ENCODE results near the gene ATP6V1D.
A peak's percentile ranks its signal among the peaks of the same experiment; 100 is the strongest.
"Not testable (repeated sequence)": the region's sequence is repeated elsewhere in the genome, so short reads cannot be mapped to it uniquely, and the experiment has no call there.

Gene ATP6V1D

DNA sequence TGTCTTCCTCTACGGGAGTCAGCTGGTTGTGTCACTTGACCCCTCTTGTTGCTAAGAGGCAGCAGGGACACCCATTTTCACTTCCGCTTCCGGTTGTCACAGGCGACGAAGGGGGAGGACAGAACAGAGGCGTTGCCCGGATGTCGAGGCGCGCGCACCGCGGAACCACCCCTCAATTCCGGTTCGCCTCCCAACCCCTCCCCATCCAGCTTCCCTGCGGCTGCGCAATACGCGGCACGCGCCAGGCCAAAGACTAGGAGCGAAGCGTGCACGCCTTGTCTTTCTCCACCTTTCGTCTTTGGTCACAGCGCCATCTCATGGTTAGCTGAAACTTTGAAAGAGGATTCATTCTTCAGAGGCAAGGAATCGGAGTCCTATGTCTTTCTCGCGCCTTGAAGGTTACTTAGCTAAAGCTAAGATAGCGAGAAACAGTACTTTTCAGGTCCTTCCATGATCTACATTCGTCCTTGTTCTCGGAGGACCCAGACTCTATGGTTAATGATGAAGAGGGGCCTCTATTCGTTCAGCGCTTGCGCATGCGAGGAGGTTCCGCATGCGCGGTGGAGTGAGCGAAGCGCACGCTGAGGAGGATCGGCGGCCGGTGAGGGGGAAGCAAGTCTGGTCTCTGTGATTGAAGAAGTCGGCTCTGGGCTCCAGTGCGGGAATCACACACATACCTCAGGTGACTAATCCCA, at the start of gene ATP6V1D, which contains the start of gene EIF2S1:
Gene ATP6V1D (minus strand): TSS at position 30 of the 695 bp plus-strand sequence. CDS start 106 bp downstream, outside the sequence.
Gene EIF2S1 (plus strand): TSS at position 554 of the 695 bp plus-strand sequence. CDS start 4,440 bp downstream, outside the sequence.
- peak within 1 kb of the TSS; percentile 98 for H3K4me3 ChIP-seq (ENCODE audit: insufficient read length, low read depth)
- peak within 1 kb of the TSS; percentile 95 for H3K9ac ChIP-seq (ENCODE audit: insufficient read length, low read depth)
- TF ChIP-seq YY1 (IDR thresholded peaks at IDR 0.05; ENCODE audit: insufficient read depth, insufficient read length) (no peak), SUZ12 (IDR thresholded peaks at IDR 0.05; ENCODE audit: extremely low read depth, insufficient read depth, insufficient read length) (no peak), ZNF274 (IDR thresholded peaks at IDR 0.05; ENCODE audit: low read depth, low read length) (no peak)
- H3K4me1 ChIP-seq (ENCODE audit: insufficient read depth, insufficient read length): no peaks in the 10 kb centered on the region
- peak; percentile 96 for DNase-seq (ENCODE audit: low read depth, low spot score)
- peaks cover 38% of the 10 kb centered on the region for H3K36me3 ChIP-seq (ENCODE audit: insufficient read depth, insufficient read length, low read length)
- H3K27me3 ChIP-seq (ENCODE audit: insufficient read depth, insufficient read length): no peaks in the 10 kb centered on the region
- H3K9me3 ChIP-seq (ENCODE audit: insufficient read depth, low read length): no peaks in the 10 kb centered on the region

GRCh38 chr14:67408122-67408801, 48.7 kb upstream of the ATP6V1D start:
- not testable (repeated sequence) for H3K36me3 ChIP-seq (ENCODE audit: insufficient read depth, insufficient read length, low read length); H3K27me3 ChIP-seq (ENCODE audit: insufficient read depth, insufficient read length); H3K9ac ChIP-seq (ENCODE audit: insufficient read length, low read depth); H3K4me3 ChIP-seq (ENCODE audit: insufficient read length, low read depth); DNase-seq (ENCODE audit: low read depth, low spot score); H3K9me3 ChIP-seq (ENCODE audit: insufficient read depth, low read length); H3K4me1 ChIP-seq (ENCODE audit: insufficient read depth, insufficient read length)

DNA sequence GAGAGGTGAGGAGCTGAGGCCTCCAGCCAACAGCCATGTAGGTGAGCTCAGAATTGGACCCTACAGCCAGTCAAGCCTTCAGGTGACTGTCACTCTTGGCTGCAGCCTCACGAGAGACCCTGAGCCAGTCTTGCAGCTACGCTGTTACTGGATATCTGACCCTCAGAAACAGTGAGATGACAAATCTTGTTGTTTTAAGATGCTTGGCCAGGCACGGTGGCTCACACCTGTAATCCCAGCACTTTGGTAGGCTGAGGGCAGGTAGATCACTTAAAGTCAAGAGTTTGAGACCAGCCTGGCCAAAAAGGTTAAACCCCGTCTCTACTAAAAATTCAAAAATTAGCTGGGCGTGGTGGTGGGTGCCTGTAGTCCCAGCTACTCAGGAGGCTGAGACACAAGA, 46.2 kb upstream of the ATP6V1D start:
- DNase-seq (ENCODE audit: low read depth, low spot score): no peak
- Histone ChIP-seq H3K9me3 (ENCODE audit: insufficient read depth, low read length) (no peaks in the 10 kb centered on the region), H3K4me1 (ENCODE audit: insufficient read depth, insufficient read length) (peaks cover 4% of the 10 kb centered on the region), H3K4me3 (ENCODE audit: insufficient read length, low read depth) (no peak overlapping the region), H3K27me3 (ENCODE audit: insufficient read depth, insufficient read length) (no peaks in the 10 kb centered on the region), H3K36me3 (ENCODE audit: insufficient read depth, insufficient read length, low read length) (no peaks in the 10 kb centered on the region), H3K9ac (ENCODE audit: insufficient read length, low read depth) (no peak overlapping the region)
- TF ChIP-seq YY1 (IDR thresholded peaks at IDR 0.05; ENCODE audit: insufficient read depth, insufficient read length): no peak
- no peak for TF ChIP-seq SUZ12 (IDR thresholded peaks at IDR 0.05; ENCODE audit: extremely low read depth, insufficient read depth, insufficient read length)
- no peak for TF ChIP-seq ZNF274 (IDR thresholded peaks at IDR 0.05; ENCODE audit: low read depth, low read length)

DNA sequence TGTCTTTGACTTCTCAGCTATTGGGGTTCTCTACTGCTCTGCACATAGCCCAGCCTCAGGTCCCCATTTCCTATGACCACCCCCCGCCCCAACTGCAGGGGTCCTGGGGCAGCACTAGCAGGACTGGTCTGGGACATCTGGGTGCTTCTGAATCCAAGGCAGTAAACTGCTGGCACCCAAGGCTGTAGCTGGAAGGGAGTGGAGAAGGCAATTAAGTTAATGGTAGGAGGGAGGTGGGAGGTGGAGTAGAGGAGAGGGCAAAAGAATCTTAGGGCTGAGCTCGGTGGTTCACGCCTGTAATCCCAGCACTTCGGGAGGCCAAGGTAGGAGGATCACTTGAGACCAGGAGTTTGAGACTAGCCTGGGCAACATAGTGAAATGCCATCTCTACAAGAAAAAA, 40.8 kb upstream of the ATP6V1D start:
- no peak for DNase-seq (ENCODE audit: low read depth, low spot score)
- H3K9ac ChIP-seq (ENCODE audit: insufficient read length, low read depth): no peak overlapping the region
- no peaks in the 10 kb centered on the region for H3K27me3 ChIP-seq (ENCODE audit: insufficient read depth, insufficient read length)
- H3K36me3 ChIP-seq (ENCODE audit: insufficient read depth, insufficient read length, low read length): no peaks in the 10 kb centered on the region
- TF ChIP-seq YY1 (IDR thresholded peaks at IDR 0.05; ENCODE audit: insufficient read depth, insufficient read length) (no peak), ZNF274 (IDR thresholded peaks at IDR 0.05; ENCODE audit: low read depth, low read length) (no peak), SUZ12 (IDR thresholded peaks at IDR 0.05; ENCODE audit: extremely low read depth, insufficient read depth, insufficient read length) (no peak)
- no peaks in the 10 kb centered on the region for H3K4me1 ChIP-seq (ENCODE audit: insufficient read depth, insufficient read length)
- no peak overlapping the region for H3K4me3 ChIP-seq (ENCODE audit: insufficient read length, low read depth)
- no peaks in the 10 kb centered on the region for H3K9me3 ChIP-seq (ENCODE audit: insufficient read depth, low read length)

DNA sequence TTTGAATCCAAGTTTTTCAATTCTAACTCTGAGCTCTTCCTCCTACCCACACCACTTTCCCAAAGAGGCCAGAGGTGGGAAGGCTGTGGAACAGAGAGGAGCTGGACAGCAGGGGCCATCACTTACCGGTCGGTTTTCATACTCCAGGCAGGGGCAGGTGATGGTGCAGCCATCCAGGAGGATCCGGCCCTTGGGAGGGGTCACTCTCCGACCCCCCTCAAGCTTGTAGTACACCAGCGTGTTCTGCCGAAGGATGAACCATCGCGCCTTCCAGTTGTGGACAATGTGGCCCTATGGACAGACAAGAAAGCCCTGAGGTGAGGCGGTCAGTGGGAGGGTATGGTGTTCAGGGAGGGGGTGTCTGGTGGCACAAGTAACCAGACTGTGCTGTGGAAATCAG, 37.9 kb upstream of the ATP6V1D start:
- Histone ChIP-seq H3K27me3 (ENCODE audit: insufficient read depth, insufficient read length) (no peaks in the 10 kb centered on the region), H3K36me3 (ENCODE audit: insufficient read depth, insufficient read length, low read length) (no peaks in the 10 kb centered on the region), H3K4me3 (ENCODE audit: insufficient read length, low read depth) (no peak overlapping the region), H3K4me1 (ENCODE audit: insufficient read depth, insufficient read length) (no peaks in the 10 kb centered on the region), H3K9me3 (ENCODE audit: insufficient read depth, low read length) (no peaks in the 10 kb centered on the region), H3K9ac (ENCODE audit: insufficient read length, low read depth) (no peak overlapping the region)
- DNase-seq (ENCODE audit: low read depth, low spot score): no peak
- TF ChIP-seq SUZ12 (IDR thresholded peaks at IDR 0.05; ENCODE audit: extremely low read depth, insufficient read depth, insufficient read length): no peak

- peaks cover 1% of the 10 kb centered on the region for H3K4me1 ChIP-seq (ENCODE audit: insufficient read depth, insufficient read length)
- no peak overlapping the region for H3K9ac ChIP-seq (ENCODE audit: insufficient read length, low read depth)
- no peaks in the 10 kb centered on the region for H3K36me3 ChIP-seq (ENCODE audit: insufficient read depth, insufficient read length, low read length)
- no peak overlapping the region for H3K4me3 ChIP-seq (ENCODE audit: insufficient read length, low read depth)
- TF ChIP-seq ZNF274 (IDR thresholded peaks at IDR 0.05; ENCODE audit: low read depth, low read length) (no peak), SUZ12 (IDR thresholded peaks at IDR 0.05; ENCODE audit: extremely low read depth, insufficient read depth, insufficient read length) (no peak), YY1 (IDR thresholded peaks at IDR 0.05; ENCODE audit: insufficient read depth, insufficient read length) (no peak)
- no peak for DNase-seq (ENCODE audit: low read depth, low spot score)
- H3K9me3 ChIP-seq (ENCODE audit: insufficient read depth, low read length): no peaks in the 10 kb centered on the region
- no peaks in the 10 kb centered on the region for H3K27me3 ChIP-seq (ENCODE audit: insufficient read depth, insufficient read length)
Measured at GRCh38 chr14:67396381-67396970, 36.9 kb upstream of the ATP6V1D start.

DNA sequence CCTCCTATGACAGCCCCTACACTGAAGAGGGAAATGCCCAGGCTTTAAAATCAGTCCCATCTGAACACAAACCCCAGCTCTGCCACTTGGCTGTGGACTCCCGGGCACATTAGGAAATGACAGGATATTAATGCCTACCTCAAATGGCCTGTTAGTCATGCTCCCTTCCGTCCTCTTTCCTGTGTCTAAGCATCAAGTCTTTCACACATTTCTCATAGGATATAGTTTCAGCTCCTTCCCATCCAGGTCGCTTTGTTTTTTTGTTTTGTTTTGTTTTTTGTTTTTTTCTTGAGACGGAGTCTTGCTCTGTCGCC, 36.2 kb upstream of the ATP6V1D start:
- Histone ChIP-seq H3K4me1 (ENCODE audit: insufficient read depth, insufficient read length) (peaks cover 3% of the 10 kb centered on the region), H3K4me3 (ENCODE audit: insufficient read length, low read depth) (no peak overlapping the region), H3K36me3 (ENCODE audit: insufficient read depth, insufficient read length, low read length) (no peaks in the 10 kb centered on the region), H3K9me3 (ENCODE audit: insufficient read depth, low read length) (no peaks in the 10 kb centered on the region), H3K9ac (ENCODE audit: insufficient read length, low read depth) (no peak overlapping the region), H3K27me3 (ENCODE audit: insufficient read depth, insufficient read length) (no peaks in the 10 kb centered on the region)
- no peak for DNase-seq (ENCODE audit: low read depth, low spot score)
- TF ChIP-seq YY1 (IDR thresholded peaks at IDR 0.05; ENCODE audit: insufficient read depth, insufficient read length): no peak

Data from NT2/D1 (cell line).